Hepatocyte (in vitro differentiated cells): ENCODE results near the gene NDRG3.

ENCODE experiments used
- EZH2 ChIP-seq: fragments of 200-600 bp; sonication (generic); IDR thresholded peaks from 2 replicates; pipeline ENCODE4 v1.6.1; 2016; ENCODE audit warnings: antibody characterized with exemption, mild to moderate bottlenecking, borderline replicate concordance
- EZH2phosphoT487 ChIP-seq: fragments of 200-600 bp; sonication (generic); IDR thresholded peaks from one replicate; pipeline ENCODE4 v1.6.1; 2018; ENCODE audit warnings: antibody characterized with exemption, mild to moderate bottlenecking, low read depth, moderate library complexity; ENCODE audit not compliant: unreplicated experiment, severe bottlenecking
- TF ChIP-seq, protein P1 (sequence below): fragments of 200-600 bp; sonication (generic); IDR thresholded peaks from 2 replicates; pipeline ENCODE4 v1.5.1; 2016; ENCODE audit warnings: antibody characterized with exemption, mild to moderate bottlenecking; ENCODE audit not compliant: poor library complexity

DNA sequence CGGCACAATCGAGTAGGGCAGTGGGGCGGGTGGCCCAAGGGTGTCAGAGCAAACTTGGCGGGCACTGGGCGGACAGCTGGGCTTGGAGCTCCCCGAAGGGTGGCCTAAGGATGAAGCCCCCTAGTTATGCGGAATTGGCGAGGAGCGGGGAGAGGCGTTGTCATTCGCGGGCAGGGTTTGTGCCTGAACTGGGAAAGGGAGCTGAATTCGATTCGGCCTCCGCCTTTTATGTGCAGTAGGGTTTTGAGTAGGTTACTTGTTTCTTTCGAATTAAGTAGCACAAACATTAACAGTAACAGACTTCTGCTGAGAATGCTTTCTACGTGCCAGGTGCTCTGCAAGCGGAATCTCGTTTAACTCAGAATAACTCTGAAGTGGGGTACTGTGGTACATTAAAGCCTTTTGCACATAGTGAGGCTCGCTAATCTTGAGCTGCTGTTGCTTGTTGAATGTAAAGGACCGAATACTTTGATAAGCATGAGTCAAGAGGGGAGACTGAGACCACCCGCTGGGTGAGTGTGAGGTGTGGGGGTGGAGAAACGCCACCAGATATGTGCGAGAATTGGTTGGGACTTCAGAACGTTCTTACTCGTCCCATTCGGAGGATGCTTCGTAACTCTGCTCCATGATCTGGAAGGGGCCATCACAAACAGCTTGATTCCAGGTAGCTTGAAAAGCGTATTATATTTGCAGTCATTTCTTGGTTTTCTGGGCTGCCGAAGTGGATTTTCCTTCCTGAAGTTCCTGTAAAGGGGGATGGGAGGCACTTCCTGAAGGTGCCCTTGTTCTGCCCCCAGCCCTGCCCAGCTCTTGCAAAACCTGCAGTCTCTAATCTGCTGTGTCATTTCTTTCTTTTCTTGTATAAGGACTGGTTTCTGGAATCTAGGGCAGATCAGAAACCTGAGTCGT is 139.5 kb downstream of the NDRG3 start:
- TF ChIP-seq, protein P1, sequence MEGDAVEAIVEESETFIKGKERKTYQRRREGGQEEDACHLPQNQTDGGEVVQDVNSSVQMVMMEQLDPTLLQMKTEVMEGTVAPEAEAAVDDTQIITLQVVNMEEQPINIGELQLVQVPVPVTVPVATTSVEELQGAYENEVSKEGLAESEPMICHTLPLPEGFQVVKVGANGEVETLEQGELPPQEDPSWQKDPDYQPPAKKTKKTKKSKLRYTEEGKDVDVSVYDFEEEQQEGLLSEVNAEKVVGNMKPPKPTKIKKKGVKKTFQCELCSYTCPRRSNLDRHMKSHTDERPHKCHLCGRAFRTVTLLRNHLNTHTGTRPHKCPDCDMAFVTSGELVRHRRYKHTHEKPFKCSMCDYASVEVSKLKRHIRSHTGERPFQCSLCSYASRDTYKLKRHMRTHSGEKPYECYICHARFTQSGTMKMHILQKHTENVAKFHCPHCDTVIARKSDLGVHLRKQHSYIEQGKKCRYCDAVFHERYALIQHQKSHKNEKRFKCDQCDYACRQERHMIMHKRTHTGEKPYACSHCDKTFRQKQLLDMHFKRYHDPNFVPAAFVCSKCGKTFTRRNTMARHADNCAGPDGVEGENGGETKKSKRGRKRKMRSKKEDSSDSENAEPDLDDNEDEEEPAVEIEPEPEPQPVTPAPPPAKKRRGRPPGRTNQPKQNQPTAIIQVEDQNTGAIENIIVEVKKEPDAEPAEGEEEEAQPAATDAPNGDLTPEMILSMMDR, result no peak
- TF ChIP-seq EZH2phosphoT487 (no peak), EZH2 (no peak)
